Stimulated activated CD8-positive, alpha-beta memory T cell treated with anti-CD3 and anti-CD28 coated beads, Interleukin-15, amount 100 ng/mL, for 48 hours (primary cell): Measurements from ENCODE around the gene CHST11.
"Not testable (repeated sequence)": the region's sequence is repeated elsewhere in the genome, so short reads cannot be mapped to it uniquely, and the experiment has no call there.

Experiments used
- DNase-seq, 2 donors: peaks; one replicate each; pipeline ENCODE4 v3.0.0-alpha.2; 2020; ENCODE audit warnings: low read depth in 2 of 2

CHST11 gene

GRCh38 chr12:104526320-104526719 is 69.6 kb downstream of the CHST11 start:
- no peak for DNase-seq

- no peak for DNase-seq
Measured at GRCh38 chr12:104526751-104527150, 70.0 kb downstream of the CHST11 start.

GRCh38 chr12:104527653-104528052 is 70.9 kb downstream of the CHST11 start:
- not testable (repeated sequence) for DNase-seq

- no peak for DNase-seq
Measured at GRCh38 chr12:104529130-104529874, 72.6 kb downstream of the CHST11 start.

- DNase-seq: no peak
Measured at GRCh38 chr12:104532636-104533035, 75.9 kb downstream of the CHST11 start.

- no peak for DNase-seq
Measured at GRCh38 chr12:104533134-104533533, 76.4 kb downstream of the CHST11 start.

- DNase-seq: no peak
Measured at GRCh38 chr12:104534162-104534856, 77.6 kb downstream of the CHST11 start.

GRCh38 chr12:104534857-104535248 is 78.1 kb downstream of the CHST11 start:
- DNase-seq: no peak

GRCh38 chr12:104535369-104535768 is 78.6 kb downstream of the CHST11 start:
- no peak for DNase-seq

- no peak for DNase-seq
Measured at GRCh38 chr12:104536841-104537240, 80.1 kb downstream of the CHST11 start.

GRCh38 chr12:104538056-104538455 is 81.3 kb downstream of the CHST11 start:
- DNase-seq: no peak

- DNase-seq: no peak
Measured at GRCh38 chr12:104538891-104539462, 82.2 kb downstream of the CHST11 start.

- DNase-seq: no peak
Measured at GRCh38 chr12:104544836-104545235, 88.1 kb downstream of the CHST11 start.

- DNase-seq: no peak
Measured at GRCh38 chr12:104546575-104546974, 89.8 kb downstream of the CHST11 start.

GRCh38 chr12:104547235-104547634 is 90.5 kb downstream of the CHST11 start:
- no peak for DNase-seq

- no peak for DNase-seq
Measured at GRCh38 chr12:104549815-104550480, 93.2 kb downstream of the CHST11 start.

- DNase-seq: no peak
Measured at GRCh38 chr12:104551313-104551931, 94.7 kb downstream of the CHST11 start.

GRCh38 chr12:104553421-104553820 is 96.7 kb downstream of the CHST11 start:
- DNase-seq: no peak

- no peak for DNase-seq
Measured at GRCh38 chr12:104555648-104556047, 98.9 kb downstream of the CHST11 start.

GRCh38 chr12:104557488-104558195 is 100.9 kb downstream of the CHST11 start:
- no peak for DNase-seq

GRCh38 chr12:104560881-104561280 is 104.1 kb downstream of the CHST11 start:
- no peak for DNase-seq
